Thoracic aorta (tissue), 2 donors: Measurements from ENCODE around the gene EXOC4. TPM values are rescaled to one million over a fixed set of nuclear protein-coding genes. Genes with fewer than 3 reads are reported as not detected.
"Not testable (repeated sequence)": the region's sequence is repeated elsewhere in the genome, so short reads cannot be mapped to it uniquely, and the experiment has no call there.

Source experiments
- ATAC-seq: fragments of 150-250 bp; one replicate; pipeline ENCODE4 v1.8.0; 2017; ENCODE audit warnings: low read depth; ENCODE audit not compliant: insufficient number of reproducible peaks, low FRiP score
- DNase-seq: peaks from one replicate; pipeline ENCODE4 v3.0.0-alpha.2; 2020; ENCODE audit warnings: low spot score
- H3K27ac ChIP-seq, 2 donors: fragments of 200-600 bp; sonication (generic); 1 replicate in 1 of 2; 2 replicates in 1 of 2; pipeline ENCODE4 v1.5.1; 2016; ENCODE audit warnings: mild to moderate bottlenecking in 2 of 2, moderate library complexity in 2 of 2
- H3K27me3 ChIP-seq: fragments of 200-600 bp; sonication (generic); replicated peaks from 2 replicates; pipeline ENCODE4 v1.6.0; 2016; ENCODE audit warnings: mild to moderate bottlenecking; ENCODE audit not compliant: insufficient read depth
- H3K36me3 ChIP-seq: fragments of 200-600 bp; sonication (generic); one replicate; pipeline ENCODE4 v1.5.1; 2016
- H3K4me1 ChIP-seq, 2 donors: fragments of 200-600 bp; sonication (generic); 1 replicate in 1 of 2; 2 replicates in 1 of 2; pipeline versions ENCODE4 v1.5.1 to v1.6.0; 2016; ENCODE audit warnings: low read depth in 2 of 2, mild to moderate bottlenecking in 1 of 2; ENCODE audit not compliant: control insufficient read depth in 1 of 2
- H3K4me3 ChIP-seq: fragments of 200-600 bp; sonication (generic); 2 replicates; pipeline ENCODE4 v1.5.1; 2016; ENCODE audit warnings: mild to moderate bottlenecking
- H3K9me3 ChIP-seq: fragments of 200-600 bp; sonication (generic); 2 replicates; pipeline ENCODE4 v1.5.1; 2016
- CTCF ChIP-seq: fragments of 200-600 bp; sonication (generic); IDR thresholded peaks from one replicate; pipeline ENCODE4 v1.5.1; 2019; ENCODE audit warnings: antibody characterized with exemption
- total RNA-seq, 2 donors: library from RNA; depleted of rRNA; stranded (reverse); fragments of >200 nt; gene quantifications; one replicate each; pipeline versions ENCODE4 v1.1.0 to v1.2.3, GENCODE V29; 2016

The EXOC4 gene
- total RNA-seq, 2 donors from 2014 or later: 65.3 to 72.8 TPM

DNA sequence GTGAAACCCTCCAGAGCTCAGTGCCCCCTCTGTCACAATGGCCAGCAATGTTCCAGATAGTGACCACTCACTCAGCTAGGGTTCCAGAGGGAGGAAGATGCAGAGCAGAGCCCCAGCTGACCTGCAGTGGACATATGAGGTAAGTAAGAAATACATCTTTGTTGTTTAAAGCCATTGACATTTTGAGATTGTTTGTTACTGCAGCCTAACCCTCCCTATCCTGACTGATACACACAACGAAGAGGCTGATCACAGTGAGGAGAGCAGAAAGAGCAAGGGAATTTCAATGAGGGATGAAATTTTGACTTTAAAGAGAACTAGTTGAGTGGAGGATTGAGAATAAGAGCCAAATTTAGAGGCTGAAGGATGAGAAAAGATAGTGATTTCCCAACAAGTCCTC, 822.9 kb downstream of the EXOC4 start:
- Histone ChIP-seq H3K27me3 (no peaks in the 10 kb centered on the region), H3K9me3 (no peaks in the 10 kb centered on the region), H3K36me3 (no peaks in the 10 kb centered on the region), H3K4me1 (no peaks in the 10 kb centered on the region), H3K27ac (no peak overlapping the region), H3K4me3 (no peak overlapping the region)
- no peak for ATAC-seq
- DNase-seq: no peak
- no peak for TF ChIP-seq CTCF

- not testable (repeated sequence) for H3K36me3 ChIP-seq, H3K4me1 ChIP-seq, ATAC-seq, DNase-seq, H3K4me3 ChIP-seq, H3K27ac ChIP-seq, H3K9me3 ChIP-seq, H3K27me3 ChIP-seq
Measured at GRCh38 chr7:134077560-134077959, 824.7 kb downstream of the EXOC4 start.

GRCh38 chr7:134078991-134079390, 826.1 kb downstream of the EXOC4 start:
- no peaks in the 10 kb centered on the region for H3K27me3 ChIP-seq
- no peak overlapping the region for H3K4me3 ChIP-seq
- TF ChIP-seq CTCF: no peak
- H3K36me3 ChIP-seq: no peaks in the 10 kb centered on the region
- no peak for DNase-seq
- H3K27ac ChIP-seq: no peak overlapping the region
- H3K4me1 ChIP-seq: no peaks in the 10 kb centered on the region
- ATAC-seq: no peak
- no peaks in the 10 kb centered on the region for H3K9me3 ChIP-seq

GRCh38 chr7:134081695-134082094, 828.8 kb downstream of the EXOC4 start:
- no peak overlapping the region for H3K4me3 ChIP-seq
- H3K27ac ChIP-seq: no peak overlapping the region
- H3K4me1 ChIP-seq: no peaks in the 10 kb centered on the region
- H3K27me3 ChIP-seq: no peaks in the 10 kb centered on the region
- TF ChIP-seq CTCF: no peak
- ATAC-seq: no peak
- H3K36me3 ChIP-seq: no peaks in the 10 kb centered on the region
- DNase-seq: no peak
- H3K9me3 ChIP-seq: no peaks in the 10 kb centered on the region

- Histone ChIP-seq H3K9me3 (no peaks in the 10 kb centered on the region), H3K4me1 (no peaks in the 10 kb centered on the region), H3K4me3 (no peak overlapping the region), H3K27me3 (no peaks in the 10 kb centered on the region), H3K36me3 (no peaks in the 10 kb centered on the region), H3K27ac (no peak overlapping the region)
- ATAC-seq: no peak
- no peak for TF ChIP-seq CTCF
- DNase-seq: no peak
Measured at GRCh38 chr7:134083766-134084487, 831.0 kb downstream of the EXOC4 start.
